ENCODE results near the gene CCDC154. TPM values are rescaled to one million over a fixed set of nuclear protein-coding genes. Genes with fewer than 3 reads are reported as not detected.

Gene CCDC154
- total and polyA plus RNA-seq, 2 of the 4 experiments (the other 2 are of a cell fraction), result 0.09 TPM; not detected in 1

- H2AK9ac ChIP-seq (replicated peaks; ENCODE audit: low read depth, low read length, poor library complexity), result peak overlapping the region; percentile 72
- peaks cover 38 to 73% of the 10 kb centered on the region in 2 experiments for H3K79me1 ChIP-seq (ENCODE audit: low read depth in 1 of 2, low read length in 2 of 2)
- no peak overlapping the region for H2BK15ac ChIP-seq (ENCODE audit: low read depth, low read length)
- no peak overlapping the region for H2BK20ac ChIP-seq (ENCODE audit: low read depth, low read length)
- peaks cover 3% of the 10 kb centered on the region; the same call in 1 of the 2 replicates for H3K36me3 ChIP-seq (ENCODE audit: control insufficient read depth, insufficient read depth, low read length)
- intact Hi-C loops (cut with micrococcal nuclease), result loop anchor here (10.0 kb wide), 1 partner anchor 47 kb away; the partner anchor contains the start of gene UQCC4
- no peak overlapping the region for H2AFZ ChIP-seq (replicated peaks; ENCODE audit: low read length, poor library complexity)
- no peak overlapping the region for H4K5ac ChIP-seq (ENCODE audit: low read depth, low read length)
- WGBS, 2 experiments (ENCODE audit: extremely low coverage in 2 of 2, insufficient read length in 1 of 2), result 93% methylated on average over 12 of the region's 26 CpGs; no CpG with 5 or more reads in 1 of the 2 experiments
- H2AK5ac ChIP-seq (ENCODE audit: low read depth, low read length), result no peak overlapping the region
- ATAC-seq (ENCODE audit: low read depth), result no peak
- BruUV-seq (replicated peaks), result no TSS peak
- no peak overlapping the region for H3K27ac ChIP-seq (ENCODE audit: insufficient read depth, low read length)
- H3K56ac ChIP-seq (ENCODE audit: extremely low read depth, insufficient read depth, low read length), result no peak overlapping the region
- H4K8ac ChIP-seq (ENCODE audit: low read depth in 2 of 2, low read length in 2 of 2), result no peak overlapping the region
- H4K91ac ChIP-seq (ENCODE audit: insufficient read depth, low read depth, low read length), result no peak overlapping the region
- H4K20me1 ChIP-seq (ENCODE audit: insufficient read depth, low read length), result peaks cover 36% of the 10 kb centered on the region
- H3K4me3 ChIP-seq (ENCODE audit: insufficient read depth, low read depth, low read length), result no peak overlapping the region
- H3K9ac ChIP-seq (ENCODE audit: low read depth, low read length), result no peak overlapping the region
- H2BK120ac ChIP-seq (ENCODE audit: low read depth, low read length), result no peak overlapping the region
- H3K27me3 ChIP-seq (ENCODE audit: control insufficient read depth, insufficient read depth, low read length), result no peaks in the 10 kb centered on the region
- no peak overlapping the region for H3K4me2 ChIP-seq (ENCODE audit: low read depth, low read length)
- H3K14ac ChIP-seq (replicated peaks; ENCODE audit: low read depth, low read length), result no peak overlapping the region
- H3K4me1 ChIP-seq (ENCODE audit: control insufficient read depth, insufficient read depth, low read length), result 0 out of 2 replicates have a peak, but pooled peaks cover 7% of the 10 kb centered on the region
- no peak overlapping the region for H3K18ac ChIP-seq (ENCODE audit: low read depth, low read length)
- no peak for TF ChIP-seq RFX5 (IDR thresholded peaks at IDR 0.05; ENCODE audit: low read depth, low read length)
- H3K9me3 ChIP-seq (ENCODE audit: control insufficient read depth, insufficient read depth, low read length), result no peaks in the 10 kb centered on the region
- ChIA-PET CTCF (interaction anchor here (0.9 kb wide), 1 partner anchor 11 kb away, joined by 5 read pairs; no protein-coding TSS in a partner anchor), POLR2A (ENCODE audit: unreplicated experiment) (no interaction called here)
- in situ Hi-C loops (cut with MboI; ENCODE audit: low sequenced_read_pairs), result no loop called here
- H3K9me1 ChIP-seq (ENCODE audit: insufficient read depth, low read length), result peaks cover 14% of the 10 kb centered on the region
- H3K23ac ChIP-seq (ENCODE audit: low read depth, low read length), result no peak overlapping the region
- dilution Hi-C loops (cut with HindIII; ENCODE audit: low sequenced_read_pairs, unreplicated experiment), result no loop called here
- DNase-seq, result no peak
- H2BK5ac ChIP-seq (ENCODE audit: low read depth, low read length, poor library complexity, severe bottlenecking), result no peak overlapping the region
- H3K4ac ChIP-seq (ENCODE audit: low read depth, low read length), result no peak overlapping the region
Measured at GRCh38 chr16:1471569-1472194, 27.3 kb upstream of the CCDC154 start.

Data from IMR-90 (cell line).